ENCODE measurements around the gene SLC23A3.

DNA sequence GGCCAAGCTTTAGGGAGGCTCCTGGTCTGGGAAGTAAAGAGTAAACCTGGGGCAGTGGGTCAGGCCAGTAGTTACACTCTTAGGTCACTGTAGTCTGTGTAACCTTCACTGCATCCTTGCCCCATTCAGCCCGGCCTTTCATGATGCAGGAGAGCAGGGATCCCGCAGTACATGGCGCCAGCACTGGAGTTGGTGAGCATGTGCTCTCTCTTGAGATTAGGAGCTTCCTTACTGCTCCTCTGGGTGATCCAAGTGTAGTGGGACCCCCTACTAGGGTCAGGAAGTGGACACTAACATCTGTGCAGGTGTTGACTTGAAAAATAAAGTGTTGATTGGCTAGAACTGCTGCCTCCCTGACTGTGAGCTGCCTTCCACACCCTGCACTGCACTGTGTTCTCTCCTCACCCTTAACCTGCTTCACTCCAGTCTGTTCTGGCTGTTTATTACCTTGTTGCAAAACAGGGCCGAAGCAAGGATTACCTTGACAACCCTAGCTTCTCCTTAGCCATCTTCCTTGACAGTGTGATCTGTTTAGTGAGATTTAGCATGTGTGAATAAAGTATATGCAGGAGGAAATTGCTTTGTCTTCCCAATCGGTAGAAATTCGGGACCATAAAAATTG is 13.4 kb upstream of the SLC23A3 start:
- TF ChIP-seq EZH2 (IDR thresholded peaks at IDR 0.05; ENCODE audit: insufficient read depth, poor library complexity, severe bottlenecking) = no peak
- no peak for TF ChIP-seq EZH2phosphoT487 (IDR thresholded peaks at IDR 0.05; ENCODE audit: insufficient read depth, low read depth)

Measured in GM23248 (cell line).